ENCODE data around the gene FOSB.

The FOSB gene

DNA sequence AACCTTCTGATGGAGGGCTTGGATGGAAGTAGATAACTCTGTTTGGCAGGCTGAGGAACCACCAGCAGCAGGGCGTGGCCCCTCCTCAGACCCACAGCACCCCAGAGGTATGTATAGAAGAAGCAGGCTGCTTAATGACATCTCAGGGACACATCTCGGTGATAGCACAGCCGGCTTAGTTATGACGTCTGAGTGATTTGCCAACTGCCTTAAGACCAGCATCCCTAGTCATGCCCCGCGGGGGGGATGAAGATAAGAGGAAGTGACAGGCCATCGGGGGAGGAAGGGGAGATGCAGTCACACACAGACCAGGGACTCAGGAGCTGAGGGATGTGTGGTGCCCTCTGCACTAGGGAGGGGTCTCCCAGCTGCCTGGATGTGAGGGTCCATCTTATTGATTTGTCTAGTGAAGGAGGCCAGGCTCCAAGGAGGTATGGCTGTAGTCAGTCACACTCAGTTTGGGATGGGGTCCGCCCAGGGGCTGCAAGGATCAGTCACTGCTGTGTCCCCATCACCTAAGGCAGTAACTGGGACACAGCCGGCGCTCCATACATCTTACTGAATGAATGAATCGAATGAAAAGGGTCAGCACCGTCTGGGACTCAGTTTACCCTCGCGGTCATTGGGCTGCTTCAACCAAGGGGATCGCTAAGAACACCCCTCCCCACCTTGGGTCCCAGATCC lies 24.9 kb upstream of the FOSB start:
- in situ Hi-C loops (cut with HindIII; ENCODE audit: low sequenced_read_pairs), result no loop called here
- no peak for TF ChIP-seq CTCF (IDR thresholded peaks at IDR 0.05; ENCODE audit: low read depth, low read length, missing control alignments)
- peak overlapping the region; percentile 45 for H3K4me3 ChIP-seq (ENCODE audit: low read depth, low read length)
- no peak for DNase-seq (ENCODE audit: low read depth)

DNA sequence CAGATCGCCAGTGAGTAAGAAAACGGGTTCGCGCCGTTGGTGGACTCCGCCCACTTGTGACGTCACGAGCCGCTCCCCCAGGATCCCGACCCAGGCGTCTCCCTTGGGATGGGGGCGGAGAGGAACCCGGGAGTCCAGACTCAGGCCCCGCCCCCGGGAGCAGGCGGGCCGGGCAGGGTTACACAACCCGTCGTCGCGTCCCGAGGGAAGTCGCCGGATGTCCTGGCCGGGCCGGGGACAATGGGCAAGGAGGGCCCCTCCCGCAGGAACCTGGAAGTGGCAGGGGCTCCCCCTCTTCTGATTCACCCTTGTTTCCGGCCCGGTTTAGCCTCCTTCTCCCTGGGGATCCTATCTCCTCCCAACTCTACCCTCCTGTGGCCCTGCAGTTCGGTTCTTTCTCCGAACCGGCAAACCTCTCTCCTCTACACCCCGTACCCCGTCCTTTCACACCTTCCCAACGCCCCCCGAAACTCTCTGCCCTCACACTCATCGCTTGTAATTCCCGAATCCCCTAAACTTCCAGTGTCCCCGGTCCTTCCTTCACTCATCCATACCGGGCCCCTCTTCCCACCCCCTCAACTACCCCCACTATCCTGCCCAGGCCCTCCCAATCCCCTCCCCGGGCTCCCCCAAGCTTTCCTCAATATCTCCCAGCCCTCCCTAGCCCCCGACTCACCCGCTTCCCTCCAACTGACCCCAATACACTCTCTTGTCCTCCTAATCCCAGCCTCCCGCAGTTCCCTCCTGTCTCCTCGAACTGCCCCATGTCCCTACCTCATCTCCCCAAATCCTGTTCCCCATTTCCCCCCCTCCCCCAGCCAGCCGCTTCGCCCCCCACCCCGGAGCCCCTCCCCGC lies 24.1 kb upstream of the FOSB start:
- H3K4me3 ChIP-seq (ENCODE audit: low read depth, low read length), result peak overlapping the region; percentile 45
- in situ Hi-C loops (cut with HindIII; ENCODE audit: low sequenced_read_pairs), result no loop called here
- no peak for TF ChIP-seq CTCF (IDR thresholded peaks at IDR 0.05; ENCODE audit: low read depth, low read length, missing control alignments)
- DNase-seq (ENCODE audit: low read depth), result peak; percentile 56

- no peak for DNase-seq (ENCODE audit: low read depth)
Measured at GRCh38 chr19:45444318-45445041, 23.3 kb upstream of the FOSB start.

DNA sequence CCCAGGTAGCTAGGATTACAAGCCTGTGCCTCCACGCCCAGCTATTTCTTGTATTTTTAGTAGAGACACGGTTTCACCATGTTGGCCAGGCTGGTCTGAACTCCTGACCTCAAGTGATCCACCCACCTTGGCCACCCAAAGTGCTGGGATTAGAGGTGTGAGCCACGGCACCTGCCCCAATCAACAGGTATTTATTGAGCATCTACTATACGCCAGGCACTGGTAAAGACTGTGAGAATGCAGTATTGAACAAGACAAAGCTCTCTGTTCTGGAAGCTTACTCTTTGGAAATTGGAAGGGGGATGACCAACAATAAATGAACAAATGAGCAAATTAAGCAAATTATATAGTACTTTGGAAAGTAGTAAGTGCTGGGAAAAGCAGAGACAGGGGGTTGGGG lies 22.7 kb upstream of the FOSB start:
- no peak overlapping the region for H3K4me3 ChIP-seq (ENCODE audit: low read depth, low read length)
- DNase-seq (ENCODE audit: low read depth), result no peak
- TF ChIP-seq CTCF (IDR thresholded peaks at IDR 0.05; ENCODE audit: low read depth, low read length, missing control alignments), result no peak
- in situ Hi-C loops (cut with HindIII; ENCODE audit: low sequenced_read_pairs), result no loop called here

More at GRCh38 chr19:45444318-45445041, 23.3 kb upstream of the FOSB start:
- H3K4me3 ChIP-seq (ENCODE audit: low read depth, low read length), result peak overlapping the region; percentile 2
- no peak for TF ChIP-seq CTCF (IDR thresholded peaks at IDR 0.05; ENCODE audit: low read depth, low read length, missing control alignments)
- in situ Hi-C loops (cut with HindIII; ENCODE audit: low sequenced_read_pairs), result no loop called here

DNA sequence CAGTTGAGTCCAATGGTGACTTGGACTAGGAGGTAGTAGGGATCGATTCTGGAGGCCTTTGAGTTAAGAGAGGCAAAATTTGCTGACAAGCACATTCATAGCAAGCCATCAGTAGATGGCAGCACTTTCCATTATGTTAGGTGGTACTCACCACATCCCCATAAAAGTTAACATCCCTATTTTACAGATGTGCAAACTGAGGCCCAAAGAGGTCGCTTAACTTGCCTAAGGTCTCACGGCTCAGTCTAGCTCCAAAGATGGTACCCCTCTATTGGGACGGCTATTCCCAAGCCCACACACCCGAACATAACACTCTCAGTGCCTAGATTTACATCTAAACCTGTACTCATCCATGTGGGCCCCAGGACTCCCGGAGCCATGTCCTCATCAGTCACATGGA lies 21.5 kb upstream of the FOSB start:
- no peak overlapping the region for H3K4me3 ChIP-seq (ENCODE audit: low read depth, low read length)
- DNase-seq (ENCODE audit: low read depth), result no peak
- TF ChIP-seq CTCF (IDR thresholded peaks at IDR 0.05; ENCODE audit: low read depth, low read length, missing control alignments), result peak; percentile 41
- in situ Hi-C loops (cut with HindIII; ENCODE audit: low sequenced_read_pairs), result no loop called here

DNA sequence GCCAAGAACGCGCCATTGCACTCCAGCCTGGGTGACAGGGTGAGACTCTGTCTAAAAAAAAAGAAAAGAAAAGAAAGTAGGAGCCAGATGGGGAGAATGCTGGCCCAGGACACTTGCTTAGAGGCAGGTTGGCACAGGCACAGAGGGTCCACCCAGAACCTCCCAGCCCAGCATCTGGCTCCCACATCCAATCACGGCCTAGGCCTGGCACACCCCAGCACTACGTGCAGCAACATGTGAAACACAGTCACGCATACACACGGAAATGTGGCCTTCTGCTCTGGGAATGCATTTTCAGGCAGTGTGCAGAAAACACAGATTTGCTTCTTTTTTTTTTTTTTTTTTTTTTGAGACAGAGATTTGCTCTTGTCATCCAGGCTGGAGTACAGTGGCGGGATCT lies 20.9 kb upstream of the FOSB start:
- DNase-seq (ENCODE audit: low read depth), result no peak
- no peak overlapping the region for H3K4me3 ChIP-seq (ENCODE audit: low read depth, low read length)
- TF ChIP-seq CTCF (IDR thresholded peaks at IDR 0.05; ENCODE audit: low read depth, low read length, missing control alignments), result no peak
- in situ Hi-C loops (cut with HindIII; ENCODE audit: low sequenced_read_pairs), result no loop called here
